DMS53 treated with DMSO at 0.1 percent for 48 hours (cell line): ENCODE measurements around the gene RNF175.

Source experiments
- DNase-seq: peaks from one replicate; lab custom pipeline; 2025; ENCODE audit not compliant: unreplicated experiment; lab: John Stamatoyannopoulos, UW

Gene RNF175

GRCh38 chr4:153759407-153760316 lies at the start of gene RNF175:
Gene RNF175 (minus strand): TSS chr4:153760024. CDS start chr4:153759862, 162 bp downstream.
- DNase-seq = no peak

DNA sequence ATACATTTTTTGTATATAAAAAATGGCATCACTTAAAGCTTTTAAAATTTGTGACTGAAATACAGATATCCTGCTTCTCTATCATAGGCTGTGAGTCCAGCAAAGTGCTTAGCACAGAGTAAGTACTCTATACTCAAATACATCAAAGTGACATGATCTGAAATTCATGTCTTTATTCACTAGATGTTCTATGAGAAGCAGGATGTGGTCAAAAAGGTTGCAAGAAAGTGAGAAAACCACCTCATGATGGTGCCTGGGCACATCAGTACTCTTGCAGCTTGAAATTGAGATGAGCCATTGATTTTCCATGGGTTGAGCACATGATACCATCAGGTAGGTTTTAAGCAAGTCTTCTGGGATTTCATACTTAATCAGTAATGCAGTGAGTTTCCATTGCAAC lies 49.5 kb upstream of the RNF175 start:
- no peak for DNase-seq

- peak; percentile 25 for DNase-seq
Observed at GRCh38 chr4:153808175-153808574, 48.4 kb upstream of the RNF175 start.

DNA sequence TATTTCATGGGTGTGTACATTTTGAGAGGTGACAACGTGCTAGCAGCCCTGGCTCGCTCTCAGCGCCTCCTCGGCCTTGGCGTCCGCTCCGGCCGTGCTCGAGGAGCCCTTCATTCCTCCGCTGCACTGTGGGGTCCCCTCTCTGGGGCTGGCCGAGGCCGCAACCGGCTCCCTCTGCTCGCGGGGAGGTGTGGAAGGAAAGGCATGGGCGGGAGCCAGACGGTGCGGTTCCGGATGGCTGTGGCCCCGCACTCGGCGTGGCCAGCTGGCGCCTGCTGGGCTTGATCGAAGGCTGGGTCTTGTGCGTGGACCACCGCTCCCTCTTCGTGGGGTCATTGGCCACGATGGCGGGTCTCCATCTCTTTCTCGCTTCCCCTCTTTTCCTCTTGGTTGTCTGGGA lies 46.2 kb upstream of the RNF175 start:
- no peak for DNase-seq

- DNase-seq = no peak
Observed at GRCh38 chr4:153804722-153805121, 44.9 kb upstream of the RNF175 start.

- DNase-seq = no peak
Observed at GRCh38 chr4:153799694-153800074, 39.9 kb upstream of the RNF175 start.

GRCh38 chr4:153798901-153799693 lies 39.3 kb upstream of the RNF175 start:
- DNase-seq = no peak

DNA sequence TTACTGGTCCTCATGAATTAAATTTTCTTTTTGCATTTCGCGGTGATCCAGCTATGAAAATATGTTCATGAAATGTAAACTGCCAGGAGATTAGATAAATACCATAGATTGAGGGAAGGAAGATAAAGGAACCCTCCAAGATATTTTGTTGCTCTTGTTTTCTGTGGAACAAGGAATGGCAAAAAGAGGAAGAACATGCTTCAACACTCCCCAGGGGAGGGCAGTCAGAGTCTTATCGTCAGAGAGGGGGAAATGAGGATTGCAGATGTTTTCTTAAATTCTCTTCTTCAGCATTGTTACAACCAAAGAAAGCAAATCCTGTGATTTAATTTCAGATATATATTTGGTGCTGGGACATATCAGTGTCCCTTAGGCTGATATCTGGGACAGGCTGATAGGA lies 38.6 kb upstream of the RNF175 start:
- DNase-seq = no peak

- no peak for DNase-seq
Observed at GRCh38 chr4:153794006-153794405, 34.2 kb upstream of the RNF175 start.

GRCh38 chr4:153792618-153793247 lies 32.9 kb upstream of the RNF175 start:
- DNase-seq = no peak

GRCh38 chr4:153791746-153792617 lies 32.2 kb upstream of the RNF175 start:
- DNase-seq = peak; percentile 37

DNA sequence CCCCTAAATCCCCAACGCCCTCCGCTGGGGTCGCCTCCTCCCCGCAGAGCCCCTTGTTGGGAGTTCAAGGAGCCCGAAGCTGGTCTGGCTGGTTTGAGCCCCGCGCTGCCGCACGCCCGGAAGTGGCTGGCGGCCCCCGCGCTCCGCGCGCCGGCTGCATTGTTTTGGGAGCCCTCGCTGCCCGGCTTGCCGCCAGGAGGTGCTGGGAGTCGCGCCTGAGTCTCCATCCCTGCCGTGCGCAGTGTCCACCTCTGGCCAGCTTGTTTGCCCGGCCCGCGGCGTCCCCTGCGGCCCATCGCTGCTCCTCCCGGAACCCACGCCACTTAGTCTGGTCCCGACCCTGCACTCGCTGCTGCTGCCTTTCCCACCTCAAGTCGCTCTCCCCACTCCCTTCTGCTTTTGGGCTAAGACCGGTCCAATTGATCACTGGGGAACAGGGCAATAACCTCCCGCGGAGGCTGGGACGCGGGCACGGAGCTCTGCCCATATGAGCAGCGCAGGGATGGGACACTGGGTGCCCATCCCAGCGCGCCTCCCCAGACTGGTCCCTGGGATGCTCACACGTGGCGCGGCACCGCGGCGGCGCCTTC lies 31.2 kb upstream of the RNF175 start:
- no peak for DNase-seq

GRCh38 chr4:153790500-153790865 lies 30.7 kb upstream of the RNF175 start:
- no peak for DNase-seq

DNA sequence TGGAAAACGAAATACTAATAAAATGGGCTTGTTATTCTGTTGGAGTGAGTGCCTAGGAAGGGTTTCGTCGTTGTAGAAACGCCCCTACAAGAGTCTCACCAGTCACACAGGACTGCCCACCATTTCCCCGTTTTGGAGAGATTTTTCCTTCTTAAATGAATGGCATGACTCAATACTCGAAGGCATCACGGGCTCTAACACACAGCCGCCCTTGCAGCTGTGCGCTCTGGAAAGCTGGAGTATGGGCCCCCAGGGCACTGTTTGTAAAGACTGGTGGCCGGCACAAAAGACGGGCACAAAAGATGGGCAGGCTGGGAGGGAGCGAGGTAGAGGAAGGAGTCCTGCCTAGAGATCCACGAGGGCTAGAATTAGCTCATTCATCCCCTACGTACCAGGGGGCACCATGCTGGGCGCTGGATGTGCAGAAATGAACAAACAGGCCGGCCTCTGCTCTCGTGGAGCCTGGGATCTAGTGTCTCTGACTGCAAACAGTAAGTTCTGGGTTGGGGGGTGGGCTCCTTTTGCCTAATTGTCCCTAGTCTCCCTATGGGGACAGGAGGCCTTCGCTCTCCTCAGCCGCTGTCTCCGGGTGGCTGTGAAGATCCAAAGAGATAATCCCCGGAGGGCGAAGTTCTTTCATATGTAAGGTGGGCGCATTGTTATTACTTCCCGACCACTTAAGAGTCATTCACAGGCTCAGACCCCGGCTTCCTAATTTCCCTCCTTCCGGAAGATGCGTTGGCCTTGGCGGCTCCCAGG lies 30.1 kb upstream of the RNF175 start:
- peak; percentile 4 for DNase-seq

DNA sequence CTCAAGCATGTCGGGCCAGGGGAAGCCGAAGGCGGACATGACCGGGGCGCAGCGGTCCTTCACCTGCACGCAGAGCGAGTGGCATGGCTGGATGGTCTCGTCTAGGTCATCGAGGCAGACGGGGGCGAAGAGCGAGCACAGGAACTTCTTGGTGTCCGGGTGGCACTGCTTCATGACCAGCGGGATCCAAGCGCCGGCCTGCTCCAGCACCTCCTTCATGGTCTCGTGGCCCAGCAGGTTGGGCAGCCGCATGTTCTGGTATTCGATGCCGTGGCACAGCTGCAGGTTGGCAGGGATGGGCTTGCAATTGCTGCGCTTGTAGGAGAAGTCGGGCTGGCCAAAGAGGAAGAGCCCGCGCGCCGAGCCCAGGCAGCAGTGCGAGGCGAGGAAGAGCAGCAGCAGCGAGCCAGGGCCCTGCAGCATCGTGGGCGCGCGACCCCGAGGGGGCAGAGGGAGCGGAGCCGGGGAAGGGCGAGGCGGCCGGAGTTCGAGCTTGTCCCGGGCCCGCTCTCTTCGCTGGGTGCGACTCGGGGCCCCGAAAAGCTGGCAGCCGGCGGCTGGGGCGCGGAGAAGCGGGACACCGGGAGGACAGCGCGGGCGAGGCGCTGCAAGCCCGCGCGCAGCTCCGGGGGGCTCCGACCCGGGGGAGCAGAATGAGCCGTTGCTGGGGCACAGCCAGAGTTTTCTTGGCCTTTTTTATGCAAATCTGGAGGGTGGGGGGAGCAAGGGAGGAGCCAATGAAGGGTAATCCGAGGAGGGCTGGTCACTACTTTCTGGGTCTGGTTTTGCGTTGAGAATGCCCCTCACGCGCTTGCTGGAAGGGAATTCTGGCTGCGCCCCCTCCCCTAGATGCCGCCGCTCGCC lies 28.8 kb upstream of the RNF175 start, which contains the start of gene SFRP2:
SFRP2 (minus strand) TSS at position 671 of the 864 bp plus-strand sequence; CDS start at position 423, 248 bp downstream.
- no peak for DNase-seq

DNA sequence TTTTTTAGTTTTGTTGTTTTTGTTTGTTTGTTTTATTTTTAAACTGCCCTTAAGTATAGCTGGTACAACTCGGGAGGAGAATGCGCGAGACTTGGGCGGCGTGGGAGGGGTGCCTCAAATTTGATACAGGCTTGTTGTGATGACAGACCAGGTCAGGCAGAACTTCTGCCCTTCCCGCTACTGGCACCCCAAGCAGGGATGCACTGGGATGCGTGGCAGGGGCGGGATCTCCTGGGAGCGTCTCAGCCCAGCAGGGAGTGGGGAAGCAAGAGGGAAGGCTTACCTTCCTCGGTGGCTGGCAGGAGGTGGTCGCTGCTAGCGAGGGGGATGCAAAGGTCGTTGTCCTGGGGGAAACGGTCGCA lies 28.2 kb upstream of the RNF175 start:
- no peak for DNase-seq

DNA sequence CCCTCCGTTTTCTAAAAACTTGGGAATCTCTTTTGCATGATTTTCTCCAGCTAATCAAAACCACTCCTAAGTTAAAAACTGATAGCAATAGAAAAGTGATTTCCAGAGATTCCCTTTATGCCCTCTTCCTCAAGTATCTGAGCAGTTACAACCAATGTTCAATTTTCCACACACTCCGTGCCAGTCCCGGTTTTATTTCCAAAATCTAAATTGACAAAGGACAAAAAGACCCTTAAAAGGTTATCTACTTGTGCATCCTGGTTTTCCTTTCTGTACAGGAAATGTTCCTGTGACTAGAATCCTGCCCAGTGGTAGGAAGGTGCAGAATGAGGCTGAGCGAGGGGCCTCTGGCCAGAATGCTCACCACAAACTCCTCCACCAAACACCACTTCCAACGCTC lies 27.8 kb upstream of the RNF175 start:
- no peak for DNase-seq

DNA sequence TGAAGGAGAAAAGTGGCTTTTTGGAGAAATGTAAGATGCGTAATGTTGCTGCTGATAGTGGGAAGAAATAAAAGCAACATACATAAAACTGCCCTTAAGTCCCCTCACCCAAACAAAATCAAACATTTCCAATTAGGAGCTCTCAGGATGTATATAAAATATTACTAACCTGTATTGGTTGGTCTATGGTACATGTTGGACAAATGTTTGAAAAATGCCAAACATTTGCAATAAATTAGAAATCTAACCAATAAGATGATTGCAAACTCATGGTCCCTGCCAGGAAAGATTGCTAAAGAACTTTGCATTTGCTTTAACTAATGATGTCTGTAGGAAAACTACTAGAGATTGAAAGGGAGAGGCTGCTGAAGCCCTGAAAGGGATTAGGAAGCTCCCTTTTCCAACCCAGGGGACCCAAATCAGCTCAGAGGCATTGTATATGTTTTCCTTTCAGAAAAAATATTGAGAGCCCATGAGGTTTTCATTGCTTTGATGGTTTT lies 27.3 kb upstream of the RNF175 start:
- DNase-seq = no peak
